IMR-90 (cell line): ENCODE results near the gene PHETA1.

Source experiments
- BHLHE40 ChIP-seq: fragments of 150-350 bp; IDR thresholded peaks from 2 replicates; pipeline ENCODE4 v1.6.1; 2016; ENCODE audit warnings: mild to moderate bottlenecking, low read depth, low read length
- CEBPB ChIP-seq: IDR thresholded peaks from 2 replicates; pipeline ENCODE4 v1.6.1; 2012; ENCODE audit warnings: low read depth, low read length, improper control_type of control experiment
- CHD1 ChIP-seq: IDR thresholded peaks from 2 replicates; pipeline ENCODE4 v1.6.1; 2012; ENCODE audit warnings: low read depth, low read length, improper control_type of control experiment
- MAFK ChIP-seq: IDR thresholded peaks from 2 replicates; pipeline ENCODE4 v1.6.1; 2012; ENCODE audit warnings: low read depth, low read length, improper control_type of control experiment
- NFE2L2 ChIP-seq: fragments of 150-350 bp; IDR thresholded peaks from 2 replicates; pipeline ENCODE4 v1.6.1; 2016; ENCODE audit warnings: low read depth, mild to moderate bottlenecking, low read length
- POLR2A ChIP-seq: IDR thresholded peaks from 2 replicates; pipeline ENCODE4 v1.6.1; 2012; ENCODE audit warnings: mild to moderate bottlenecking, low read depth, low read length
- RAD21 ChIP-seq: IDR thresholded peaks from 2 replicates; pipeline ENCODE4 v1.6.1; 2012; ENCODE audit warnings: low read length, improper control_type of control experiment
- SMC3 ChIP-seq: fragments of 150-350 bp; IDR thresholded peaks from 2 replicates; pipeline ENCODE4 v1.6.1; 2016; ENCODE audit warnings: low read depth, mild to moderate bottlenecking, antibody characterized with exemption, low read length, moderate library complexity
- TF ChIP-seq, protein P1 (sequence below): conservative IDR thresholded peaks from 2 replicates; pipeline ENCODE4 v1.5.1; 2012; ENCODE audit warnings: mild to moderate bottlenecking, low read depth, low read length, improper control_type of control experiment

DNA sequence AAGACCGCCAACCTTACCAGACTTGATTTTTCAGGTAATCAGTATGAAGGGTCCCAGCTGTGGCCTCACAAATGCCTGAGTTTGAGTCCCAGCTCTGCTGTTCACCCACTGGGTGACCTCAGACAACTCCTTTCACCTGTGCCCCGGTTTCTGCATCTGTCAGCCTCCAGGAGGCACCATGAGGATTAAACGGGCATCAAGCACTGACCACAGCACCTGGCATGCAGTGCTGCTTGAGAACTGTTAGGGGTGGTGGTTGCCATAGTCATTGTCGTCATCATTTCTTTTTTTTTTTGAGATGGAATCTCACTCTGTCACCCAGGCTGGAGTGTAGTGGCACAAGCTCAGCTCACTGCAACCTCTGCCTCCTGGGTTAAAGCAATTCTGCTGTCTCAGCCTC lies 57.9 kb downstream of the PHETA1 start:
- TF ChIP-seq, protein P1, sequence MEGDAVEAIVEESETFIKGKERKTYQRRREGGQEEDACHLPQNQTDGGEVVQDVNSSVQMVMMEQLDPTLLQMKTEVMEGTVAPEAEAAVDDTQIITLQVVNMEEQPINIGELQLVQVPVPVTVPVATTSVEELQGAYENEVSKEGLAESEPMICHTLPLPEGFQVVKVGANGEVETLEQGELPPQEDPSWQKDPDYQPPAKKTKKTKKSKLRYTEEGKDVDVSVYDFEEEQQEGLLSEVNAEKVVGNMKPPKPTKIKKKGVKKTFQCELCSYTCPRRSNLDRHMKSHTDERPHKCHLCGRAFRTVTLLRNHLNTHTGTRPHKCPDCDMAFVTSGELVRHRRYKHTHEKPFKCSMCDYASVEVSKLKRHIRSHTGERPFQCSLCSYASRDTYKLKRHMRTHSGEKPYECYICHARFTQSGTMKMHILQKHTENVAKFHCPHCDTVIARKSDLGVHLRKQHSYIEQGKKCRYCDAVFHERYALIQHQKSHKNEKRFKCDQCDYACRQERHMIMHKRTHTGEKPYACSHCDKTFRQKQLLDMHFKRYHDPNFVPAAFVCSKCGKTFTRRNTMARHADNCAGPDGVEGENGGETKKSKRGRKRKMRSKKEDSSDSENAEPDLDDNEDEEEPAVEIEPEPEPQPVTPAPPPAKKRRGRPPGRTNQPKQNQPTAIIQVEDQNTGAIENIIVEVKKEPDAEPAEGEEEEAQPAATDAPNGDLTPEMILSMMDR, result no peak
- TF ChIP-seq CEBPB (no peak), POLR2A (no peak), RAD21 (no peak), CHD1 (no peak), BHLHE40 (no peak), NFE2L2 (no peak), MAFK (no peak), SMC3 (no peak)
